K562 (cell line): ENCODE measurements around the gene CDCA3. TPM values are rescaled to one million over a fixed set of nuclear protein-coding genes. Genes with fewer than 3 reads are reported as not detected.
A peak's percentile ranks its signal among the peaks of the same experiment; 100 is the strongest.

ENCODE experiments used
- ATAC-seq: fragments of 200-7000 bp; cut with Tn5 transposase; 3 replicates; pipeline ENCODE4 v1.9.1; 2020; ENCODE audit warnings: moderate library complexity
- BruUV-seq: library from RNA; stranded (reverse); fragments of 400-500 nt; replicated peaks from 2 replicates; lab custom pipeline; 2021; lab: Mats Ljungman, UMichigan
- CTCF ChIA-PET: fragments of 300-600 bp; formaldehyde crosslinking; extraction: SDS; loops from one replicate; lab custom pipeline; 2021; ENCODE audit warnings: low intra/inter-chr PET ratio; lab: Yijun Ruan, JAX
- POLR2A ChIA-PET: fragments of 300-600, 350-650 bp; sonication (Branson Sonifier 250); formaldehyde crosslinking; extraction: SDS; loops from one replicate; lab custom pipeline; 2021; ENCODE audit warnings: antibody characterized with exemption, inconsistent platforms; lab: Yijun Ruan, JAX
- DNase-seq, 4 experiments: peaks; one replicate each; pipeline versions ENCODE4 v3.0.0 to v3.0.0-alpha.2; 2011 to 2018; ENCODE audit warnings: low spot score in 3 of 4, mixed read lengths in 3 of 4; ENCODE audit errors: extremely low read depth in 1 of 4
- FAIRE-seq: peaks from 2 replicates; lab custom pipeline; 2011; peaks lifted over from hg19 to GRCh38; lab: Jason Lieb, UNC
- H2AFZ ChIP-seq: 2 replicates; pipeline ENCODE4 v1.6.0; 2011; ENCODE audit warnings: low read depth, low read length, control low read depth, inconsistent platforms
- H3K27ac ChIP-seq: fragments of 200-600 bp; 3 replicates; pipeline ENCODE4 v1.8.0; 2011; ENCODE audit warnings: low read depth, mild to moderate bottlenecking, control low read depth, inconsistent platforms, low read length, moderate library complexity, mixed read lengths; ENCODE audit errors: extremely low read depth
- H3K27me3 ChIP-seq, 2 experiments: fragments of 300-600 bp in 1 of 2; 2 replicates in 1 of 2; 3 replicates in 1 of 2; pipeline versions ENCODE4 v1.6.0 to v1.8.0; 2011; ENCODE audit warnings: inconsistent platforms in 2 of 2, low read length in 2 of 2, mild to moderate bottlenecking in 1 of 2, mixed read lengths in 1 of 2, moderate library complexity in 1 of 2; ENCODE audit not compliant: control insufficient read depth in 2 of 2, insufficient read depth in 2 of 2
- H3K36me3 ChIP-seq: fragments of 300-600 bp; 3 replicates; pipeline ENCODE4 v1.8.0; 2011; ENCODE audit warnings: mild to moderate bottlenecking, low read length, inconsistent platforms; ENCODE audit not compliant: control insufficient read depth, insufficient read depth
- H3K4me1 ChIP-seq, 2 experiments: fragments of 200-600 bp in 1 of 2; replicated peaks in 1 of 2; 2 replicates in 1 of 2; 3 replicates in 1 of 2; pipeline versions ENCODE4 v1.5.1 to v1.8.0; 2011; ENCODE audit warnings: inconsistent platforms in 2 of 2, low read length in 2 of 2, mild to moderate bottlenecking in 1 of 2, mixed read lengths in 1 of 2, moderate library complexity in 1 of 2; ENCODE audit not compliant: control insufficient read depth in 2 of 2, insufficient read depth in 2 of 2
- H3K4me2 ChIP-seq: 2 replicates; pipeline ENCODE4 v1.6.1; 2011; ENCODE audit warnings: low read length, control low read depth, inconsistent platforms, mixed read lengths; ENCODE audit not compliant: insufficient read depth
- H3K4me3 ChIP-seq: fragments of 200-600 bp; sonication (generic), shearing (Covaris generic); 2 replicates; pipeline ENCODE4 v1.5.1; 2016; ENCODE audit warnings: control low read depth, inconsistent platforms
- H3K79me2 ChIP-seq: fragments of 200-600 bp; 3 replicates; pipeline ENCODE4 v1.8.0; 2011; ENCODE audit warnings: low read length, inconsistent platforms; ENCODE audit not compliant: control insufficient read depth, insufficient read depth
- H3K9ac ChIP-seq, 2 experiments: 2 replicates each; pipeline versions ENCODE4 v1.6.0 to v1.6.1; 2011; ENCODE audit warnings: low read depth in 2 of 2, low read length in 2 of 2, control low read depth in 1 of 2, inconsistent platforms in 1 of 2, mild to moderate bottlenecking in 1 of 2, mixed read lengths in 1 of 2; ENCODE audit not compliant: insufficient read depth in 1 of 2
- H3K9me1 ChIP-seq: one replicate; pipeline ENCODE4 v1.6.0; 2011; ENCODE audit warnings: inconsistent platforms, mild to moderate bottlenecking, low read length, moderate library complexity; ENCODE audit not compliant: control insufficient read depth, insufficient read depth
- H3K9me3 ChIP-seq: replicated peaks from 2 replicates; pipeline ENCODE4 v1.5.1; 2011; ENCODE audit warnings: low read depth, low read length, inconsistent platforms; ENCODE audit not compliant: control insufficient read depth, insufficient read depth
- H4K20me1 ChIP-seq: replicated peaks from 2 replicates; pipeline ENCODE4 v1.6.1; 2011; ENCODE audit warnings: low read length, inconsistent platforms, mixed read lengths; ENCODE audit not compliant: control insufficient read depth, insufficient read depth
- BACH1 ChIP-seq: fragments of 200-800 bp; sonication (Bioruptor generic); IDR thresholded peaks from 2 replicates; pipeline ENCODE4 v1.6.1; 2016; ENCODE audit warnings: missing genetic modification characterization, missing compliant biosample characterization
- FOXM1 ChIP-seq, 2 experiments: fragments of 450-650 bp in 1 of 2; sonication (generic) in 1 of 2; formaldehyde crosslinking in 1 of 2; IDR thresholded peaks; 2 replicates each; pipeline versions ENCODE4 v1.6.1 to v1.9.0; 2017 to 2022; ENCODE audit warnings: low read depth in 2 of 2, mild to moderate bottlenecking in 2 of 2, missing genetic modification reagents in 1 of 2, moderate library complexity in 1 of 2
- HDAC6 ChIP-seq: IDR thresholded peaks from 2 replicates; pipeline ENCODE4 v1.6.1; 2012; ENCODE audit warnings: low read depth, mild to moderate bottlenecking, control low read depth, inconsistent platforms, low read length, moderate library complexity
- KDM5B ChIP-seq: fragments of 200-600 bp; sonication (generic); IDR thresholded peaks from 2 replicates; pipeline ENCODE4 v1.6.1; 2012; ENCODE audit warnings: low read depth, mild to moderate bottlenecking, moderate library complexity, low read length, control low read depth, inconsistent platforms; ENCODE audit not compliant: insufficient replicate concordance
- KHSRP ChIP-seq: fragments of 450-650 bp; IDR thresholded peaks from 2 replicates; pipeline ENCODE4 v1.6.1; 2017
- L3MBTL2 ChIP-seq: fragments of 450-650 bp; IDR thresholded peaks from 2 replicates; pipeline ENCODE4 v1.6.1; 2016; ENCODE audit warnings: mild to moderate bottlenecking, moderate library complexity
- MCM2 ChIP-seq: fragments of 450-650 bp; IDR thresholded peaks from 2 replicates; pipeline ENCODE4 v1.6.1; 2017; ENCODE audit warnings: low read depth, mild to moderate bottlenecking
- NCOA1 ChIP-seq: fragments of 450-650 bp; IDR thresholded peaks from 2 replicates; pipeline ENCODE4 v1.6.1; 2016; ENCODE audit warnings: low read depth
- RFX5 ChIP-seq: IDR thresholded peaks from 2 replicates; pipeline ENCODE4 v1.6.1; 2011; ENCODE audit warnings: low read depth, mild to moderate bottlenecking, improper control_type of control experiment, low read length
- ZNF384 ChIP-seq: IDR thresholded peaks from 2 replicates; pipeline ENCODE4 v1.6.1; 2012; ENCODE audit warnings: low read depth, low read length, improper control_type of control experiment
- WGBS: fragments of 100-300 bp; shearing (Covaris generic); methylation state at CpG from one replicate; pipeline ENCODE4 v1.1.6; 2016; ENCODE audit warnings: low coverage, mixed read lengths; ENCODE audit not compliant: insufficient coverage; ENCODE audit errors: missing lambda C conversion rate; 5-methylcytosine and 5-hydroxymethylcytosine counted together
- in situ Hi-C: fragments of 300-500 bp; cut with MboI; formaldehyde crosslinking; loops from 4 replicates; pipeline ENCODE4 v1.15.0; 2018; ENCODE audit warnings: inconsistent platforms, mixed read lengths
- intact Hi-C: fragments of 100-400 bp; cut with micrococcal nuclease; formaldehyde crosslinking; loops from 2 replicates; pipeline ENCODE4 v1.14.2; 2022
- polyA plus RNA-seq, 8 experiments: library from polyadenylated mRNA; depleted of rRNA in 4 of 8; stranded (reverse) in 5 of 8; unstranded in 3 of 8; fragments of >200 nt; fragmentation: Nextera tagmentation in 2 of 8; fragmentation: Illumina TruSeq in 1 of 8; extraction: Ambion mirVana in 2 of 8; extraction: Trizol in 1 of 8; gene quantifications; 2 replicates each; pipeline versions ENCODE4 v1.2.1 to v1.2.3, GENCODE V29; 2011 to 2014; ENCODE audit warnings: inconsistent platforms in 1 of 8, missing spikeins in 1 of 8
- total RNA-seq, 7 experiments: library from RNA; depleted of rRNA in 6 of 7; stranded (reverse); fragments of >200 nt in 6 of 7; fragmentation: Illumina TruSeq in 2 of 7; extraction: Trizol in 2 of 7; gene quantifications; 2 replicates each; pipeline versions ENCODE4 v1.2.1 to v1.2.3, GENCODE V29; 2011 to 2021; ENCODE audit warnings: low replicate concordance in 1 of 7
- TF ChIP-seq, protein P1 (sequence below): fragments of 450-650 bp; IDR thresholded peaks from 2 replicates; pipeline ENCODE4 v1.6.1; 2014; ENCODE audit warnings: low read depth, mild to moderate bottlenecking, moderate library complexity, borderline replicate concordance
- TF ChIP-seq, protein P2 (sequence below): fragments of 250-450 bp; sonication (Bioruptor Pico); IDR thresholded peaks from 2 replicates; pipeline ENCODE4 v1.5.0; 2020; ENCODE audit warnings: mild to moderate bottlenecking
- TF ChIP-seq, protein P3 (sequence below): fragments of 150-350 bp; IDR thresholded peaks from 2 replicates; pipeline ENCODE4 v1.6.1; 2014; ENCODE audit warnings: low read depth, mild to moderate bottlenecking, low read length, borderline replicate concordance
- TF ChIP-seq, protein P4 (sequence below): IDR thresholded peaks from 2 replicates; pipeline ENCODE4 v1.6.1; 2011; ENCODE audit not compliant: insufficient read length; ENCODE audit errors: extremely low read depth

CDCA3 gene
- total and polyA plus RNA-seq, 9 of the 15 experiments (the other 6 are each of a cell fraction or from before 2014, with no cell fraction given): 24.2 to 80.8 (median 55.1) TPM

DNA sequence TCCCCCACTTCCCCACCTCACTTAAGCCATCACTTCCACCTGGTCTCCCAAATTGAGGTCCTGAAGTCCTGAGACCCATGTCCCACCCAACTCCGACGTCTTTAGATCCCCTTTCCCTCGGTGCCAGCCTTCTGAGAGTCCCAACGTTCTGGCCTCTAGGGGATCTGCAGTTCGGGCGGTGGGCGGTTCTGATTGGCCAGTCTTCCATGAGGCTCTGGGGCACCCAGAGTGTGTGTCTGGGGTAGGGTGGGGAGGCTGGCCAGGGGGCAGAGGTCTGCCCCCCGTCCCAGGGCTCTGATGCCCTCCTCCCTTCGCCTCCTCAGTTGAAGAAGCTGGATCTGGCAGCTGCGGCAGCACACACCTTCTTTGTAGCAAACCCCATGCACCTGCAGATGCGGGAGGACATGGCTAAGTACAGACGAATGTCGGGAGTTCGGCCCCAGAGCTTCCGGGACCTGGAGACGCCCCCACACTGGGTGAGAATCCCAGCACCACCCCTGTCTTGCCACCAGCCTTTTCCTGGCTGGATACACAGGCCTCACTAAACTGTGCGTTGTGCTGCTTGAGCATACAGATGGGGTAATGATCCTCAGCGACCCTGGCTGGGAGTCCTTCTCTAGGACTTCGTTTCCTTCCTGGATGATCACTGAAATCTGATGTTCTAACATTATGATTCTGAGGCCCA lies 21.4 kb downstream of the CDCA3 start:
- Histone ChIP-seq H3K4me2 (peak overlapping the region; percentile 87), H3K27me3 (no peaks in the 10 kb centered on the region; a peak in 1 of 5 replicates), H3K36me3 (peaks cover 40% of the 10 kb centered on the region; the same call in 1 of the 3 replicates), H3K9me1 (no peaks in the 10 kb centered on the region), H3K9me3 (no peaks in the 10 kb centered on the region), H3K4me3 (peak overlapping the region; percentile 73), H4K20me1 (no peaks in the 10 kb centered on the region), H3K4me1 (peaks cover 11 to 51% of the 10 kb centered on the region in 2 experiments; a peak in 4 of 5 replicates), H3K79me2 (peaks cover 24% of the 10 kb centered on the region), H2AFZ (peak overlapping the region; percentile 91), H3K27ac (peak overlapping the region; percentile 91), H3K9ac (peak overlapping the region; percentile 91 to 97)
- POLR2A ChIA-PET: interaction anchor here (0.7 to 3.2 kb wide), 9 partner anchors 10 to 106 kb away, joined by 3 to 13 read pairs (median 4); partner anchors contain the start of genes COPS7A, MLF2 and PTMS
- DNase-seq: peak in 3 of 4 experiments; percentile 31 to 35 (median 34)
- 35% methylated on average over 9 of the region's 19 CpGs for whole genome bisulfite sequencing
- in situ Hi-C loops (no loop called here), intact Hi-C loops (loop anchor here (5.0 to 10.0 kb wide), 3 partner anchors 52 to 275 kb away; partner anchors contain the start of gene IFFO1)
- CTCF ChIA-PET: no interaction called here
- no peak for FAIRE-seq
- peak; percentile 21 for ATAC-seq
- BruUV-seq: no TSS peak
- TF ChIP-seq RFX5 (no peak), BACH1 (tag) (no peak), MCM2 (no peak), ZNF384 (no peak), KDM5B (peak; percentile 17), FOXM1 (IDR thresholded peaks at IDR 0.05; ENCODE audit: low read depth) (peak; percentile 40; the same call in 1 of the 2 replicates), FOXM1 (CRISPR knock-in tag; IDR thresholded peaks at IDR 0.05; ENCODE audit: low read depth) (no peak), HDAC6 (no peak), KHSRP (no peak), NCOA1 (no peak), L3MBTL2 (0 out of 2 replicates have a peak, but pooled peaks have one; percentile 7)
- TF ChIP-seq, protein P1, sequence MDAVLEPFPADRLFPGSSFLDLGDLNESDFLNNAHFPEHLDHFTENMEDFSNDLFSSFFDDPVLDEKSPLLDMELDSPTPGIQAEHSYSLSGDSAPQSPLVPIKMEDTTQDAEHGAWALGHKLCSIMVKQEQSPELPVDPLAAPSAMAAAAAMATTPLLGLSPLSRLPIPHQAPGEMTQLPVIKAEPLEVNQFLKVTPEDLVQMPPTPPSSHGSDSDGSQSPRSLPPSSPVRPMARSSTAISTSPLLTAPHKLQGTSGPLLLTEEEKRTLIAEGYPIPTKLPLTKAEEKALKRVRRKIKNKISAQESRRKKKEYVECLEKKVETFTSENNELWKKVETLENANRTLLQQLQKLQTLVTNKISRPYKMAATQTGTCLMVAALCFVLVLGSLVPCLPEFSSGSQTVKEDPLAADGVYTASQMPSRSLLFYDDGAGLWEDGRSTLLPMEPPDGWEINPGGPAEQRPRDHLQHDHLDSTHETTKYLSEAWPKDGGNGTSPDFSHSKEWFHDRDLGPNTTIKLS: peak; percentile 74; the same call in 1 of the 2 replicates
- TF ChIP-seq, protein P2, sequence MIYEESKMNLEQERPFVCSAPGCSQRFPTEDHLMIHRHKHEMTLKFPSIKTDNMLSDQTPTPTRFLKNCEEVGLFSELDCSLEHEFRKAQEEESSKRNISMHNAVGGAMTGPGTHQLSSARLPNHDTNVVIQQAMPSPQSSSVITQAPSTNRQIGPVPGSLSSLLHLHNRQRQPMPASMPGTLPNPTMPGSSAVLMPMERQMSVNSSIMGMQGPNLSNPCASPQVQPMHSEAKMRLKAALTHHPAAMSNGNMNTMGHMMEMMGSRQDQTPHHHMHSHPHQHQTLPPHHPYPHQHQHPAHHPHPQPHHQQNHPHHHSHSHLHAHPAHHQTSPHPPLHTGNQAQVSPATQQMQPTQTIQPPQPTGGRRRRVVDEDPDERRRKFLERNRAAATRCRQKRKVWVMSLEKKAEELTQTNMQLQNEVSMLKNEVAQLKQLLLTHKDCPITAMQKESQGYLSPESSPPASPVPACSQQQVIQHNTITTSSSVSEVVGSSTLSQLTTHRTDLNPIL (CRISPR knock-in tag): no peak
- TF ChIP-seq, protein P3, sequence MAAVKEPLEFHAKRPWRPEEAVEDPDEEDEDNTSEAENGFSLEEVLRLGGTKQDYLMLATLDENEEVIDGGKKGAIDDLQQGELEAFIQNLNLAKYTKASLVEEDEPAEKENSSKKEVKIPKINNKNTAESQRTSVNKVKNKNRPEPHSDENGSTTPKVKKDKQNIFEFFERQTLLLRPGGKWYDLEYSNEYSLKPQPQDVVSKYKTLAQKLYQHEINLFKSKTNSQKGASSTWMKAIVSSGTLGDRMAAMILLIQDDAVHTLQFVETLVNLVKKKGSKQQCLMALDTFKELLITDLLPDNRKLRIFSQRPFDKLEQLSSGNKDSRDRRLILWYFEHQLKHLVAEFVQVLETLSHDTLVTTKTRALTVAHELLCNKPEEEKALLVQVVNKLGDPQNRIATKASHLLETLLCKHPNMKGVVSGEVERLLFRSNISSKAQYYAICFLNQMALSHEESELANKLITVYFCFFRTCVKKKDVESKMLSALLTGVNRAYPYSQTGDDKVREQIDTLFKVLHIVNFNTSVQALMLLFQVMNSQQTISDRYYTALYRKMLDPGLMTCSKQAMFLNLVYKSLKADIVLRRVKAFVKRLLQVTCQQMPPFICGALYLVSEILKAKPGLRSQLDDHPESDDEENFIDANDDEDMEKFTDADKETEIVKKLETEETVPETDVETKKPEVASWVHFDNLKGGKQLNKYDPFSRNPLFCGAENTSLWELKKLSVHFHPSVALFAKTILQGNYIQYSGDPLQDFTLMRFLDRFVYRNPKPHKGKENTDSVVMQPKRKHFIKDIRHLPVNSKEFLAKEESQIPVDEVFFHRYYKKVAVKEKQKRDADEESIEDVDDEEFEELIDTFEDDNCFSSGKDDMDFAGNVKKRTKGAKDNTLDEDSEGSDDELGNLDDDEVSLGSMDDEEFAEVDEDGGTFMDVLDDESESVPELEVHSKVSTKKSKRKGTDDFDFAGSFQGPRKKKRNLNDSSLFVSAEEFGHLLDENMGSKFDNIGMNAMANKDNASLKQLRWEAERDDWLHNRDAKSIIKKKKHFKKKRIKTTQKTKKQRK: no peak
- TF ChIP-seq, protein P4, sequence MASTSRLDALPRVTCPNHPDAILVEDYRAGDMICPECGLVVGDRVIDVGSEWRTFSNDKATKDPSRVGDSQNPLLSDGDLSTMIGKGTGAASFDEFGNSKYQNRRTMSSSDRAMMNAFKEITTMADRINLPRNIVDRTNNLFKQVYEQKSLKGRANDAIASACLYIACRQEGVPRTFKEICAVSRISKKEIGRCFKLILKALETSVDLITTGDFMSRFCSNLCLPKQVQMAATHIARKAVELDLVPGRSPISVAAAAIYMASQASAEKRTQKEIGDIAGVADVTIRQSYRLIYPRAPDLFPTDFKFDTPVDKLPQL: no peak
